HG03354 (cell line): ENCODE data around the gene STK40.

Experiments used
- ATAC-seq: cut with Tn5 transposase; IDR thresholded peaks from one replicate; pipeline ENCODE4 v1.9.1; 2021; ENCODE audit warnings: mild to moderate bottlenecking; ENCODE audit not compliant: unreplicated experiment, poor library complexity, severe bottlenecking

Gene STK40

DNA sequence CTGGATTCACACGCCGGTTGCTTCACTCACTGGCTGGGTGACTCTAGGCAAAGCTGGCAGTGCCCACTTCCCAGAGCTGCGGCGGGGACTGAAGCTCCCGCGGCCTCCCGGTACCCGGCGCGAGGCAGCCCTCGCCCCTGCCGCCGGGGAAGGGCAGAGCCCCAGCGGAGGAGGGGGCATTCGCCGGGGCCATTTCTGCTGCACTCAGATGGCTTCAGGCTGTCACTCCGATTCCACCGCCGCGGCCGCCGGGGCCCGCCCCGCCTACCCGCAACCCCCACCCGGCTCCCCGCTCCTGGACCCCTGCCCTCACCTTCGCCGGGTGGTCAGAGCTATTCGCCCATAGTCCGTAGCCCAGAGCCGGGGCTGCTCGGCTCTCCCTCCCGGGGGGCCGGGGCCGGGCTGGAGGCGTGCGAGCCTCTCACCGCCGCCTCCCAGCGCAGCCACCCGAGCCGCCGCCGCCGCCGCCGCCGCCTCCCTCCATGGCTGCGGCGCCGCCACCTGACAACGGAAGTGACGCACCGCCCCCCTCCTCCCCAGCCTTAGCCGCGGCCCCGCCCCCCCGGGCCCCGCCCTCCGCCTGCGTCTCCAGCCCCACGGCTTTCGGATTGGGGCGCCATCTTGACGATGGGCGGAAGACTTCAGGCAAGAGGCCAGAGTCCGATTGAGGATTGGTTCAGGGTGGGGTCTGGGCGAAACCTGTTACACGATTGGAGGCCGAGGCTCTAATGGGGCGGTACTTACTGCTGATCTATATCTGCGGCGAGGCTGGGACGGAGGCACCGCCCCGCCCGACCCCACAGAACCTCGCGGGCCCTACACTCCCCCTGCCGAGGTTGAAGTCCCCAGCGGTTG lies at the start of gene STK40:
TSS of gene STK40 (minus strand) at position 515 of the 855 bp plus-strand sequence. CDS start 24,592 bp downstream, outside the sequence.
- peak; percentile 88 for ATAC-seq

- ATAC-seq: no peak
Measured at GRCh38 chr1:36433102-36433501, 47.4 kb upstream of the STK40 start.

- ATAC-seq: no peak
Measured at GRCh38 chr1:36432616-36433015, 46.9 kb upstream of the STK40 start.

GRCh38 chr1:36425791-36426190 lies 40.1 kb upstream of the STK40 start:
- ATAC-seq: no peak

DNA sequence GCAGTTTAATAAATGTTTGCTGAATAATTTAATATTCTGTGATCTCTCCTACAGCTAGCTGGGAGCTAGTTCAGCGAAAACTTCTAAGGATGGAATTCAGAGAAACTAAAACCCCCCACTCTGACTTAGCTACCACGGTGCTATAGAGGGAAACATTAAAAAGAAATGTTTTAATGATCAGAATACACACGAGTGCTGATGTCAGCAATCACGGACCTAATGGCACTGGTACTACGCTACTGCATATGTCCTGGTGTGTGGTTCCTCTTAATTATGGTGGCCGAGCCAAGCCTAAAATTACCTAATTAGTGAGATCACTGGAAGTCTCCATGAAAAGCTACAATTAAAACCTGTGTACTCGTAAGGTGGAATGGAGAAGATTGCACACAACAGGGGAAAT lies 35.9 kb upstream of the STK40 start:
- no peak for ATAC-seq

- ATAC-seq: peak; percentile 56
Measured at GRCh38 chr1:36420836-36421317, 35.2 kb upstream of the STK40 start.

DNA sequence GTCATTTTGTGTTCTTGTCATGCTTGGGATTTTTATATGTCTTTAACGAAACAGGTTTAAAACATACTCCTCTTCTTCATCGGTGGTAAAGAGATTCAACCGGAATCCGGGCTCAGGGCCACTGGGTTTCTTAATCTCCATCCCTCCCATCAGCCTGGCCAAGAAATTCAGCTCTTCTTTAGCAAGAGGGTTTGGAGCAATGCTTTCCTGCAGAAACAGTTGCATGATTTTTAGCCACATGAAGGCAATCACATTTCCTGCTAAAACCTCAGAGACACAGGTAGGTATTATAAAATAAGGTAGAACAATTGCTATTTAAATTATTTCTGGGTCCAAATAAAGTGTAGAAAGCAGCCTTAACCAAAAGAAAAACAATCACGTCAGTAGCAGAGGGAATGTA lies 34.7 kb upstream of the STK40 start:
- ATAC-seq: no peak

- ATAC-seq: no peak
Measured at GRCh38 chr1:36419569-36419968, 33.8 kb upstream of the STK40 start.

GRCh38 chr1:36419140-36419539 lies 33.4 kb upstream of the STK40 start:
- ATAC-seq: no peak

GRCh38 chr1:36417931-36418330 lies 32.2 kb upstream of the STK40 start:
- no peak for ATAC-seq

- no peak for ATAC-seq
Measured at GRCh38 chr1:36415661-36416326, 30.1 kb upstream of the STK40 start.

GRCh38 chr1:36414384-36414783 lies 28.7 kb upstream of the STK40 start:
- no peak for ATAC-seq

GRCh38 chr1:36411674-36412648 lies 26.2 kb upstream of the STK40 start:
- no peak for ATAC-seq

- no peak for ATAC-seq
Measured at GRCh38 chr1:36408479-36408878, 22.8 kb upstream of the STK40 start.

DNA sequence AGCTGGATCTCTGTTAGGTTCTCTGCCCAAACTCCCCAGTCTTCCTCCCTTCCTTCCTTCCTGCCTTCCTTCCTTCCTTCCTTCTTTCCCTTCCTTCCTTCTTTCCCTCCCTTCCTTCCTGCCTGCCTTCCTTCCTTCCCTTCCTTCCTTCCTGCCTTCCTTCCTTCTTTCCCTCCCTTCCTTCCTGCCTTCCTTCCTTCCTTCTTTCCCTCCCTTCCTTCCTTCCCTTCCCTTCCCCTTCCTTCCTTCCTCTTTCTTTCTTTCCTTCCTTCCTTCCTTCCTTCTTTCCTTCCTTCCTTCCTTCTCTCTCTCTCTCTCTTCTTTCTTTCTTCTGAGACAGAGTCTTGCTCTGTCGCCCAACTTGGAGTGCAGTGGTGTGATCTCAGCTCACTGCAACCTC lies 20.7 kb upstream of the STK40 start:
- no peak for ATAC-seq

- no peak for ATAC-seq
Measured at GRCh38 chr1:36402504-36402890, 16.8 kb upstream of the STK40 start.

DNA sequence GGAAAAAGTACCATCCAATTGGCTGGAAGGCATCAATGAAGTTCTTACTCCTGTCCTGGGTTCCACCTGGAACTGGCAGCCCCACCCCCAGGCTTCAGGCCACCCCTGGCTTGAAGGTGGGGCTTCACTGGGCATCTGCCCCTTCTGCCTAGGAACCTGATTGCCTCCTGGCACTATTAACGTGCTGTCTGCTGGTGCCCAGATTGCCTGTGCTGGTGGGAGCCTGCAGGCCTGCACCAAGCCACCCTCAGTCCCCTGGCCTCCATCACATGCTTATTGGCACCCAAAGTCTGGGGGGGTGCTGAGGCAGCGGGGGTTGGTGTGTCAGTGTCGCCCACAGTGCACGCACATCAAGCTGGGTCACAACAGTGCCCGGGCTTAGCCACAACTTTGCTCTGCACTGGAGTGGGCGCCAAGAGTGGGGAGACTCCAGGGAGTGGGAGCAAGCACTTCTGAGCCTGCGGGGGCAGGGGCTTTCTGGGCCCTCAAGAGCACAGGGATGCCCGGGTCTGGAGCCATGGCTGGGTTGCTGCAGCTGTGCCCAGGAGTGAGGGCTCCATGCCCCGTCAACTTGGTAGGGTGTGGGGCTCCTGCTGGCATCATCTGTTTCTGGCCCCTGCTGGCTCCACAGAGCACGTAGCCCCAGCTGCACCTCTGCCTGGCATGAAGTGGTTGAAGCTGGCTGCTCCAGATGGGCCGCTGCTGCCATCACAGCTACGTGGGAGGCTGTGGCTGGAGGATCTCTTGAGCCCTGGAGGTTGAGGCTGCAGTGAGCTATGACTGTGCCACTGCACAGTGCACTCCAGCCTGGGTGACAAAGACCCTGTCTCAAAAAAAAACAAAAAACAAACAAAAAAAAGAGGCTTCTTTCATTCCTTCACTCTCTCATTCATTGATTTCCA lies 16.1 kb upstream of the STK40 start:
- no peak for ATAC-seq

GRCh38 chr1:36400825-36401601 lies 15.3 kb upstream of the STK40 start:
- ATAC-seq: peak; percentile 75
